Renal pelvis (tissue), 4 donors: ENCODE data around the gene HEBP2. TPM values are rescaled to one million over a fixed set of nuclear protein-coding genes. Genes with fewer than 3 reads are reported as not detected.

Experiments
- DNase-seq: peaks from one replicate; pipeline ENCODE4 v3.0.0-alpha.2; 2013
- polyA plus RNA-seq, 3 donors: library from polyadenylated mRNA; unstranded; fragments of 120-200 nt; gene quantifications; one replicate each; pipeline ENCODE4 v1.2.1, GENCODE V29; 2013; ENCODE audit not compliant: insufficient read length in 3 of 3

The HEBP2 gene
- polyA plus RNA-seq, 3 donors: 45.0 to 60.4 (median 57.1) TPM

GRCh38 chr6:138446821-138447220 lies 42.8 kb downstream of the HEBP2 start:
- DNase-seq: no peak

- DNase-seq: no peak
Observed at GRCh38 chr6:138450445-138450844, 46.4 kb downstream of the HEBP2 start.

- no peak for DNase-seq
Observed at GRCh38 chr6:138451043-138451442, 47.0 kb downstream of the HEBP2 start.

GRCh38 chr6:138454981-138455706 lies 51.1 kb downstream of the HEBP2 start:
- no peak for DNase-seq

- DNase-seq: no peak
Observed at GRCh38 chr6:138455746-138456400, 51.9 kb downstream of the HEBP2 start.

GRCh38 chr6:138456401-138456790 lies 52.4 kb downstream of the HEBP2 start:
- DNase-seq: no peak

GRCh38 chr6:138461647-138462046 lies 57.6 kb downstream of the HEBP2 start:
- no peak for DNase-seq

GRCh38 chr6:138464085-138464484 lies 60.1 kb downstream of the HEBP2 start:
- no peak for DNase-seq

- DNase-seq: no peak
Observed at GRCh38 chr6:138465007-138465645, 61.1 kb downstream of the HEBP2 start.

GRCh38 chr6:138467901-138468300 lies 63.9 kb downstream of the HEBP2 start:
- no peak for DNase-seq

GRCh38 chr6:138468320-138469015 lies 64.4 kb downstream of the HEBP2 start:
- no peak for DNase-seq

Other genes starting within 250 kb of the HEBP2 start
- gene ARFGEF3, start 242.3 kb upstream of the HEBP2 start, polyA plus RNA-seq: 1 to 10 TPM; 5.7 to 6.7 (median 6.6) TPM
- gene PBOV1, start 185.7 kb upstream of the HEBP2 start, polyA plus RNA-seq: under 1 TPM in 1 of 3 donors, not detected in 2; 0.13 TPM
- gene SMIM28, start 26.3 kb upstream of the HEBP2 start, polyA plus RNA-seq: not detected
- gene NHSL1, start 95.3 kb downstream of the HEBP2 start, polyA plus RNA-seq: 10 to 100 TPM; 12.4 to 15.2 (median 12.6) TPM